Measurements from ENCODE around the gene TRPC3.

Gene TRPC3

GRCh38 chr4:121873604-121874003 is 78.3 kb downstream of the TRPC3 start:
- peak; percentile 9 for DNase-seq (ENCODE audit: low read depth)

DNA sequence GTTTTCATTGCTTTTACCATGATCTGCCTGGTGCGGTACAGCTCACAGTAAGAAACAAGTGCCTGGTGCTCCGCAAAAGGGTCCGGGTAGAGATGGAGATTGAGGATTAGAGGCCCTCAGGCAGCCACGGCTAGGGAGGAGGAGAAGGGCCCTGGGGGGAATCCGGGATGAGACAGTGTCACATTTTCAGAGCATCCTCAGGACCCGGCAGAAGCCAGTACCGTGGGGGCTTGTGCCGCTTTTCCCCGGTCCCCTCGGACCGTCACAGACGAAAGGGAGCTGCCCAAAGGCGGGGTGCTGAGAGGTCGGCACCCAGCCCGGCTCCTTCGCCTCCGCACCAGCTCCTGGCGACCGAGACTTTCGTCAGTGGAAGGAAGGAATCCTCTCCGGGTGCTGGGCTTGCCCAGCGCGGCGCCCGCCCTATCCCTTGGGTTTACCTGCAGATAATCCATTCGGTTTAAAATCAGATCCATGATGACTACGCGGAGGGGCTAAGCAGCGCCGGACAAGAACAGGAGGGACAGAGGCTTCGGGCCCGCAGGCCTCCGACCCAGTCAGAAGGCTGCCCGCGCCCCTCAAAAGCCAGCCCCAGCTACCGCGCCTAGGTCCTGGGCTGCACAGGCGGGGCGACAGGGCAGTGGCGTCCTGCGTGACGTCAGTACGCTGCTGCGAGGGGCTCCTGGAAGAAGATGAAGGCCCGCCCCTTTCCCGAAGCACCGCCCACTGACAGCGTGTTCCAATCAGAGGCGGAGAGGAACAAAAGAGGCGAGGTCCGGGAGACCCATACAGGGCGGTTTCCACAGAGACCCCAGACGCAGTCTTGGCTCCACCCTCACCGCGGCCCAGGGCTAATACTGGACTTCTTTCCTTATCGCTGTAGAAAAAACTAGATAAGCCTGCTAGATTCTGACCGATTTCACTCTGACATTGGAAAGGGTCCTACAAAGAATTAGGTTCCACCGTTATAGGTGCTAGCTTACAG is 81.7 kb downstream of the TRPC3 start, which contains the start of gene BBS7:
TSS of gene BBS7 (minus strand) at position 634 of the 982 bp plus-strand sequence. CDS start at position 473, 161 bp downstream.
- peak; percentile 89 for DNase-seq (ENCODE audit: low read depth)

- no peak for DNase-seq (ENCODE audit: low read depth)
Measured at GRCh38 chr4:121863799-121864198, 88.1 kb downstream of the TRPC3 start.

GRCh38 chr4:121861426-121861825 is 90.4 kb downstream of the TRPC3 start:
- DNase-seq (ENCODE audit: low read depth), result no peak

GRCh38 chr4:121860121-121860520 is 91.7 kb downstream of the TRPC3 start:
- no peak for DNase-seq (ENCODE audit: low read depth)

DNA sequence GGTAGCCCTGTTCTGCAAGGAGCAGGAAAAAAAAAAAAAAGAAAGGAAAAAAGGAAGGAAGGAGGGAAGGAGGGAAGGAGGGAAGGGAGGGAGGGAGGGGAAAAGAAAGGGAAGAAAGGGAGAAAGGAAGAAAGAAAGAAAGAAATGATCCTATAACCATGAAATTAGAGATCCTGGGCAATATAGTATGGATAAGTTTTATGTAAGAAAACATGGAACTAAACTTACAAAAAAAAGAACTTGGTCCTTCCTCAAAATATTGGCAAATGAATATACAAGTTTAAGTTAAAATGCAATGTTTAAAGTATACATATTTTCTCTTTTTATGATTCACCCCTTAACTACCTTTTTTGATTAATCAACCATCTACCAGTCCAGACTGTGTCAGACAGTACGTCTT is 100.5 kb downstream of the TRPC3 start:
- no peak for DNase-seq (ENCODE audit: low read depth)

- no peak for DNase-seq (ENCODE audit: low read depth)
Measured at GRCh38 chr4:121846662-121847061, 105.2 kb downstream of the TRPC3 start.

DNA sequence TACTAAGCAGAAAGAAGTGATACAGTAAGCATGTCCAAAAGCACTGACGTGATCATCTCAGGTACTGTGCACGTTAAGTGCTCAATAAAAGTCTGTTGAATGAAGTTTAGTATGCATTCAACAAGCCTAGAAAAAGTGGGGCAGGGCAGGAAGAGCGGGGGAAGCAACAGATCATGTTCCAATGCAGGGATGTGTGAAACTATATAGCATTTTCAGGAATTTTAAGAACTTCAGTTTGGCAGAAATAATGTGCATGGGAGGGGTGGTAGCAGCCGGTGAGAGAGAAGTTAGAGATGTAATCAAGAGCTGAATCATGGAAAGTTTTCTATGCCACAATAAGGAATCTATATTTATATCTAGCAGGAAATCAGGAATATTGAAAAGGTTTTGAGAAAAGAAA is 109.0 kb downstream of the TRPC3 start:
- no peak for DNase-seq (ENCODE audit: low read depth)

DNA sequence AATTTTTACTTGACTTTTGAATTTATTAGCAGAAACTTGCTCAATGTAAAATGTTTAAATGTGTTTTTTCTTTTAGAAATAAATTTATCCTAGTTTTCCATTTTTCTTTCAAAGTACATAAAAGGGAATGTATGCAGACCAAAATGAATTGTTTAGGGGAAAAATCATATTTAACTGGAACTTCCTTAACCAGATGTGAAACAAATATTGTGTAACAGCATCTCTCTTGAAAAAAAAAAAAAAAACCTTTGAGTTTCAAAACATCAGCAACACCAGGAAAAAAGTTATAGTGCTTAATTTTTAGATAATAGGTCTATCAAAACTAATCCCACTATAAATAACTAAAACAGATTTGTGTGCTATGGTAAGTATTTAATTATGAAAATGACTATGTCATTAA is 113.7 kb downstream of the TRPC3 start:
- no peak for DNase-seq (ENCODE audit: low read depth)

DNA sequence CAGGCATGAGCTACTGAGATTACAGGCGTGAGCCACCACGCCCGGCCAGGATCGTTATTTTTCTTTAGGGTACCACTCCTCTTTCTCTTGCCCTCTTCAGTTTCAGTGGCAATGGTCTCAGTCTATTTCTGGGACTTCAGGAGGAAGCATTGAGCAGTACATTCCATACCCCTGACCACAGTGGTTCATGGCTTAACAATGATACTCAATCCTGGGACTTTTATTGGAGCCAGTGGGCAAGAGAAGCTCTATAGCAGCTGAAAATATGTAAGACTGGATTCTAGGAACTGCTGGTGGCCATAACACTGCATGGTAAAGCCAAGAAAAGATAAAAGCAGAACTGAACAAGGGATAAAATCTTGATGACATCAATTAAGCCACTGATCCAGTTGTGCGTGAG is 122.3 kb downstream of the TRPC3 start:
- no peak for DNase-seq (ENCODE audit: low read depth)

Data from GM04504 (cell line).